T47D (cell line): ENCODE measurements around the gene DMRTA2.
A peak's percentile ranks its signal among the peaks of the same experiment; 100 is the strongest.
"Not testable (repeated sequence)": the region's sequence is repeated elsewhere in the genome, so short reads cannot be mapped to it uniquely, and the experiment has no call there.

Source experiments
- DNase-seq, 2 experiments: peaks; one replicate each; pipeline versions ENCODE4 v3.0.0 to v3.0.0-alpha.2; 2011 to 2012; ENCODE audit warnings: low read depth in 1 of 2, low spot score in 1 of 2
- JUND ChIP-seq: IDR thresholded peaks from 2 replicates; pipeline ENCODE4 v1.6.1; 2012; ENCODE audit warnings: low read depth
- in situ Hi-C: cut with HindIII; loops from 2 replicates; pipeline ENCODE4 v1.10.0; 2016; ENCODE audit warnings: low sequenced_read_pairs, low pct_unique_long_range_greater_than_20kb

The DMRTA2 gene

GRCh38 chr1:50412813-50413476 is 10.3 kb downstream of the DMRTA2 start:
- no peak for TF ChIP-seq JUND
- DNase-seq: no peak

GRCh38 chr1:50405814-50406213 is 17.4 kb downstream of the DMRTA2 start:
- in situ Hi-C loops: no loop called here
- no peak for DNase-seq
- no peak for TF ChIP-seq JUND

More at GRCh38 chr1:50412813-50413476, 10.3 kb downstream of the DMRTA2 start:
- in situ Hi-C loops: no loop called here

DNA sequence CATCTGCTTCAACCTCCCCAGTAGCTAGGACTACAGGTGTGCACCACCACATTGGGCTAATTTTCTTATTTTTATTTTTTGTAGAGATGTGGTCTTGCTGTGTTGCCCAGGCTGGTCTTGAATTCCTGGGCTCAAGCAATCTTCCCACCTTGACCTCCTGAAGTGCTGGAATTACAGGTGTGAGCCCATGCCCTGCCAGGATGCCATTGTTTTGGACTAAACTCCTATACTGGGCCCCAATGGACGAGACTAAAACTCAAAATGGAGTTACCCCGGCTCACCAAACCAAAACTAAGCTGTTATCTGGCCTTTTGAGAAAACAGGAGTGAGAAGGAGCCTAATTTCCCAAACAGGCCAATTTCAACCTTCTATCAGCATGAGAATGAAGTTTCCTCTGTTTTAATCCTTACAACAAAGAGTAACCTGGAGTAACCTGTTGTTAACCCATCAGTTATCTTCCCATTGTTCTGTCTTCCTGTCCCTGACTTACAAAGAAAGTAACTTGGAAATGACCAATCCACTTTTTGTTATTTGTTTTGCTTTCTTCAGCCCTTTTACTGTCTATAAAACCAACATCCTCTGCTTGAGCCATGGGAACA is 29.6 kb downstream of the DMRTA2 start:
- in situ Hi-C loops: no loop called here
- TF ChIP-seq JUND: no peak
- DNase-seq: no peak

- DNase-seq, in situ Hi-C loops: not testable (repeated sequence)
Measured at GRCh38 chr1:50381551-50381950, 41.7 kb downstream of the DMRTA2 start.

DNA sequence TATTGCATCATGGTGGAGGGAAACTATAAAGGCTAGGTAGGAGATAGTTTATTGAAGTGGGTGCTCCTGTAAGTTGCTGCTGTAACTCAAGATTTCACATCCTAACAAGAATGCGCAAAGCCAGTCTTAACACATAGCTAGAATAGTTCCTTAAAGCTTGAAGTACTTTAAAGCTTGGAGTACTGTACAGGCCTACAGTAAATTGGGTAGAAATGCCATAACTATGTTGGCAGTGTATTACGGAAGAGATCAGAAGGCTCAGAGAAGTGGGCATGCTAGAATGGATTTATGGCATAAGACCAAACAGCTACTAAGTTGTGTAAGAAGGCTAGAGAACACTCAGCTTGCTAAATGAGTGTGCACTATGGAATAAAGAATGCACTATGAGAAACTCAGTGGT is 44.5 kb downstream of the DMRTA2 start:
- no peak for TF ChIP-seq JUND
- in situ Hi-C loops: no loop called here
- no peak for DNase-seq

- no peak for TF ChIP-seq JUND
- DNase-seq: no peak
- in situ Hi-C loops: no loop called here
Measured at GRCh38 chr1:50373532-50373931, 49.7 kb downstream of the DMRTA2 start.

- peak in 1 of 2 experiments; percentile 60 for DNase-seq
- no peak for TF ChIP-seq JUND
- in situ Hi-C loops: no loop called here
Measured at GRCh38 chr1:50371749-50372148, 51.5 kb downstream of the DMRTA2 start.

DNA sequence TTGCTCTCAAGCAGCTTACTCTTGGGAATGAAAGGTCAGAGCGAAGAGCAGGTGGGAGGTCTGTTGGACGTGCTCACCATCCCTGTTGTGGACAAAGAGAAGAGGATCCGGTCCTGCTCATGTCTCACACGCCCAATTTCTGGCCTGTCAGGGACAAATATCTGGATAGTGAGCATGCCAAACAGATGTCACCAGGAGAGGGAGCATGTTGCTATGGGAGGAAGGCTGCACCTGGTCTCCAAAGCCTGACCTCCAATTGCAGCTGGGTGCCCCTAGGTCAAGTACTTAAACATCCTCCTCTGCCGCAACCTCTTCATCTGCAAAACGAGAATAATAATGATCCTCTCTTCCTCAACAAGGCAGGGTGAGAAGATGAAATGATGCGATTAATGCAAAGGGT is 53.4 kb downstream of the DMRTA2 start:
- DNase-seq: peak in 1 of 2 experiments; percentile 24
- in situ Hi-C loops: no loop called here
- no peak for TF ChIP-seq JUND

DNA sequence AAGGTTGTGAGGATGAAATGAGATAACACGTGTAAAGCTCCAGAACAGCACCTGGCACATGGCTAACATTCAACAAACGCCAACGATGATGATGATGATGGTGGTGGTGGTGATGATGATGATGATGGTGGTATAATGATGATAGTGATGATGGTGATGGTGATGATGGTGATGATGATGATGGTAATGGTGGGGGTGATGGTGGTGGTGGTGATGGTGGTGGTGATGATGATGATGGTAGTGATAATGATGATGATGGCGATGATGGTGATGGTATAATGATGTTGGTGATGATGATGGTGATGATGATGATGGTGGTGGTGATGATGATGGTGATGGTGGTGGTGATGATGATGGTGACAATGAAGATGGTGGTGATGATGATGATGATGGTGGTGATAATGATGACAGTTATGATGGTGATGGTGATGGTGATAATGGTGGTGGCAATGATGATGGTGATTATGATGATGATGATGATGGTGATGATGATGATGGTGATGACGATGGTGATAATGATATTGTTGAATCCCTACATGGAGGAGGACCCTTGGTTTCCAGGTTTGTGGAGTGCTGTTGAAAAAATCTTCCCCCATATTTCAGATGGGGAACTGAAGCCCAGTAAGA is 54.1 kb downstream of the DMRTA2 start:
- no peak for TF ChIP-seq JUND
- DNase-seq: no peak
- in situ Hi-C loops: no loop called here

DNA sequence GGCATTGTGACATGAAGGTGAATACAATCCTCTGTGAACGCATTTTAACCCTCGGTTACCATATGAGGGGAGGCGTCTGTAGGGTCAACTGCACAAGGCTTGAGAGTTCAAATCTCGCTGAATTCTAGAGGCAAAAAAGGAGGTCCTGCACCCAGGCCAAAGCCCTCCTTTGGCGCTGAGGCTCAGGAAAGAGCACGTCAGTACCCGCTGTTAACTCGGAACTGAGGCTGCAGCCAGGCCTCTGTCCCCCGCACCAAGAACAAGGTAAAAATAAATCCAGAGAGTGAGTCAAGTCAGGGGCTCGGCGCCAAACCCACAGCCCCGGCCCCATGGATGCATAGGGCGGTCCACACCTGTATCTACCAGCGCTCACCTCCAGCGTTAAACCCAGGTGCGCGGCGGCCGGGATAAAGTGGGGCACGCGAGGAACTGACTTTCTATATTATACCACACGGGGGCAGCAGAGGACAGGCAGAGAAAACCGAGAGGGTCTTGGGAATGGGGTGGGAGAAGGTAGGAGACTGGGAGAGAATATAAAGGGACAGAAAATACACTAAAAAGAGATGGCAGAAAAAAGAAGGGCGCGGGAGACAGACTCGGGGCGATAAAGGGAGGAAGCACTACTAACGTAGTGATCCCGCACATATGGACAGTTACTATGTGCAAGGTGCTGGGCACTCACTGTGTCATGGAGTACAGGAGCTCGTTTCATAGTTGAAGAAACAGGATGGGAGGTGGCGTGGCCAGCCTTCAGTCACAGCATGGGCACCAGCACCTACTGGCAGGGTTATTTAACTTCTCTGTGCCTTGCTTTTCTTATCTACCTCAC is 54.9 kb downstream of the DMRTA2 start:
- peak; percentile 18 to 46 for DNase-seq
- in situ Hi-C loops: no loop called here
- TF ChIP-seq JUND: no peak
